ENCODE data around the gene NUFIP1. TPM values are rescaled to one million over a fixed set of nuclear protein-coding genes. Genes with fewer than 3 reads are reported as not detected.
"Not testable (repeated sequence)": the region's sequence is repeated elsewhere in the genome, so short reads cannot be mapped to it uniquely, and the experiment has no call there.

NUFIP1 gene
- total and polyA plus RNA-seq, 2 experiments from 2014 or later = 7.7 to 23.9 TPM

- no peaks in the 10 kb centered on the region for H4K20me1 ChIP-seq (replicated peaks; ENCODE audit: insufficient read depth)
- H3K4me1 Mint-ChIP-seq = peaks cover 7% of the 10 kb centered on the region
These were observed 89.3 kb downstream of the NUFIP1 start for GRCh38 chr13:44899967-44900366.

DNA sequence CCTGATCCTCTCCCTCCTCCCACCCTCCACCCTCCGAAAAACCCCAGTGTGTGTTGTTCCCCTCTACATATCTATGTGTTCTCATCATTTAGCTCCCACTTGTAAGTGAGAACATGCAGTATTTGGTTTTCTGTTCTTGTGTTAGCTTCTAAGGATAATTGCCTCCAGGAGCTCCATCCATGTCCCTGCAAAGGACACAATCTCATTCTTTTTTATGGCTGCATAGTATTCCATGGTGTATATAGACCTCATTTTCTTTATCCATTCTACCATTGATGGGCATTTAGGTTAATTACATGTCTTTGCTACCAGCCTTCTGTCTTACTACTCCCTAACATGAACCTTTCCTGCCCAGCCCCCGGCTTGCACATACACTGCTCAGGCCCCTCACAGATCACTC, 91.0 kb downstream of the NUFIP1 start:
- H3K4me3 Mint-ChIP-seq; H3K4me1 Mint-ChIP-seq; H3K27ac Mint-ChIP-seq; H3K36me3 Mint-ChIP-seq (ENCODE audit: low read depth); H3K27me3 Mint-ChIP-seq (ENCODE audit: insufficient read depth, low read depth, poor library complexity); H3K79me2 ChIP-seq (replicated peaks; ENCODE audit: insufficient read depth); H3K9me3 Mint-ChIP-seq; H3K4me3 ChIP-seq; H3K36me3 ChIP-seq (ENCODE audit: insufficient read depth); ATAC-seq; H4K20me1 ChIP-seq (replicated peaks; ENCODE audit: insufficient read depth); H3K27ac ChIP-seq (ENCODE audit: low read depth); DNase-seq (ENCODE audit: low spot score); H3F3A ChIP-seq (replicated peaks; ENCODE audit: low read depth); H2AFZ ChIP-seq; H3K4me2 ChIP-seq; H3K27me3 ChIP-seq (ENCODE audit: insufficient read depth); H3K4me1 ChIP-seq (ENCODE audit: insufficient read depth): not testable (repeated sequence)
- H3K9me2 ChIP-seq (ENCODE audit: insufficient read depth) = peaks cover 12% of the 10 kb centered on the region

More at GRCh38 chr13:44899967-44900366, 89.3 kb downstream of the NUFIP1 start:
- Mint-ChIP-seq H3K9me3 (no peaks in the 10 kb centered on the region; the same call in 2 of the 3 replicates), H3K36me3 (ENCODE audit: low read depth) (no peaks in the 10 kb centered on the region), H3K27me3 (ENCODE audit: insufficient read depth, low read depth, poor library complexity) (no peaks in the 10 kb centered on the region), H3K27ac (no peak overlapping the region), H3K4me3 (no peak overlapping the region)
- Histone ChIP-seq H3K27ac (ENCODE audit: low read depth) (no peak overlapping the region), H3K4me2 (no peak overlapping the region), H3K4me3 (no peak overlapping the region), H3F3A (replicated peaks; ENCODE audit: low read depth) (no peaks in the 10 kb centered on the region), H3K79me2 (replicated peaks; ENCODE audit: insufficient read depth) (no peaks in the 10 kb centered on the region), H3K27me3 (ENCODE audit: insufficient read depth) (no peaks in the 10 kb centered on the region), H3K36me3 (ENCODE audit: insufficient read depth) (no peaks in the 10 kb centered on the region), H2AFZ (no peak overlapping the region), H3K9me2 (ENCODE audit: insufficient read depth) (peaks cover 12% of the 10 kb centered on the region), H3K4me1 (ENCODE audit: insufficient read depth) (no peaks in the 10 kb centered on the region)
- no peak for DNase-seq (ENCODE audit: low spot score)
- no peak for ATAC-seq
- TF ChIP-seq STAT1 (IDR thresholded peaks at IDR 0.05; ENCODE audit: unreplicated experiment) = no peak
- no peak for TF ChIP-seq ZNF114 (CRISPR knock-in tag; IDR thresholded peaks at IDR 0.05)
- TF ChIP-seq, protein P1, sequence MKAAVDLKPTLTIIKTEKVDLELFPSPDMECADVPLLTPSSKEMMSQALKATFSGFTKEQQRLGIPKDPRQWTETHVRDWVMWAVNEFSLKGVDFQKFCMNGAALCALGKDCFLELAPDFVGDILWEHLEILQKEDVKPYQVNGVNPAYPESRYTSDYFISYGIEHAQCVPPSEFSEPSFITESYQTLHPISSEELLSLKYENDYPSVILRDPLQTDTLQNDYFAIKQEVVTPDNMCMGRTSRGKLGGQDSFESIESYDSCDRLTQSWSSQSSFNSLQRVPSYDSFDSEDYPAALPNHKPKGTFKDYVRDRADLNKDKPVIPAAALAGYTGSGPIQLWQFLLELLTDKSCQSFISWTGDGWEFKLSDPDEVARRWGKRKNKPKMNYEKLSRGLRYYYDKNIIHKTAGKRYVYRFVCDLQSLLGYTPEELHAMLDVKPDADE (IDR thresholded peaks at IDR 0.05) = no peak
- TF ChIP-seq ZNF331 (CRISPR knock-in tag; IDR thresholded peaks at IDR 0.05; ENCODE audit: low read depth) = no peak

GRCh38 chr13:44895953-44896335, 93.3 kb downstream of the NUFIP1 start:
- no peak for TF ChIP-seq JUNB (IDR thresholded peaks at IDR 0.05; ENCODE audit: unreplicated experiment)
- Histone ChIP-seq H3K36me3 (ENCODE audit: insufficient read depth) (no peaks in the 10 kb centered on the region), H3K4me1 (ENCODE audit: insufficient read depth) (no peaks in the 10 kb centered on the region), H4K20me1 (replicated peaks; ENCODE audit: insufficient read depth) (no peaks in the 10 kb centered on the region), H3K79me2 (replicated peaks; ENCODE audit: insufficient read depth) (no peaks in the 10 kb centered on the region), H3K4me2 (no peak overlapping the region), H3K27ac (ENCODE audit: low read depth) (no peak overlapping the region), H3K4me3 (no peak overlapping the region), H3K9me2 (ENCODE audit: insufficient read depth) (peaks cover 12% of the 10 kb centered on the region; the same call in 1 of the 2 replicates), H2AFZ (0 out of 2 replicates have a peak overlapping the region, but pooled peaks have one; percentile 47), H3F3A (replicated peaks; ENCODE audit: low read depth) (no peaks in the 10 kb centered on the region), H3K27me3 (ENCODE audit: insufficient read depth) (no peaks in the 10 kb centered on the region)
- ATAC-seq = no peak
- H3K4me1 Mint-ChIP-seq = no peaks in the 10 kb centered on the region
- H3K36me3 Mint-ChIP-seq (ENCODE audit: low read depth) = no peaks in the 10 kb centered on the region
- DNase-seq (ENCODE audit: low spot score) = no peak
- H3K4me3 Mint-ChIP-seq = no peak overlapping the region
- no peak overlapping the region for H3K27ac Mint-ChIP-seq
- no peaks in the 10 kb centered on the region for H3K27me3 Mint-ChIP-seq (ENCODE audit: insufficient read depth, low read depth, poor library complexity)
- H3K9me3 Mint-ChIP-seq = no peaks in the 10 kb centered on the region
